Esophagus squamous epithelium (tissue), 5 donors: ENCODE data around the gene CD248. TPM values are rescaled to one million over a fixed set of nuclear protein-coding genes. Genes with fewer than 3 reads are reported as not detected.

Source experiments
- DNase-seq: peaks from one replicate; lab custom pipeline; 2025; lab: John Stamatoyannopoulos, UW
- H3K27ac ChIP-seq, 4 donors: fragments of 200-600 bp; sonication (generic); one replicate each; pipeline ENCODE4 v1.5.1; 2016 to 2019; ENCODE audit warnings: mild to moderate bottlenecking in 1 of 4
- H3K27me3 ChIP-seq, 4 donors: fragments of 200-600 bp; sonication (generic); 1 replicate in 3 of 4; 2 replicates in 1 of 4; pipeline versions ENCODE4 v1.5.1 to v1.6.0; 2017 to 2021; ENCODE audit warnings: antibody characterized with exemption in 1 of 4
- H3K36me3 ChIP-seq, 3 donors: fragments of 200-600 bp; sonication (generic); one replicate each; pipeline ENCODE4 v1.5.1; 2016 to 2019
- H3K4me1 ChIP-seq, 3 donors: fragments of 200-600 bp; sonication (generic); one replicate each; pipeline ENCODE4 v1.5.1; 2017 to 2019
- H3K4me3 ChIP-seq, 4 donors: fragments of 200-600 bp; sonication (generic); 1 replicate in 3 of 4; 2 replicates in 1 of 4; pipeline ENCODE4 v1.5.1; 2016 to 2019; ENCODE audit warnings: mild to moderate bottlenecking in 2 of 4, moderate library complexity in 1 of 4
- H3K9me3 ChIP-seq, 3 donors: fragments of 200-600 bp; sonication (generic); one replicate each; pipeline ENCODE4 v1.5.1; 2016 to 2019
- POLR2A ChIP-seq, 4 donors: fragments of 450-650 bp; IDR thresholded peaks; one replicate each; pipeline ENCODE4 v1.6.1; 2017; ENCODE audit warnings: antibody characterized with exemption in 4 of 4, mild to moderate bottlenecking in 4 of 4, moderate library complexity in 3 of 4
- WGBS, 2 donors: methylation state at CpG; one replicate each; pipeline ENCODE4 v1.1.5; 2018; 5-methylcytosine and 5-hydroxymethylcytosine counted together
- intact Hi-C: fragments of 100-400 bp; cut with DNase I; formaldehyde crosslinking; loops from one replicate; pipeline ENCODE4 v1.15.0; 2022
- total RNA-seq, 4 donors: library from RNA; depleted of rRNA; stranded (reverse); fragments of >200 nt; gene quantifications; one replicate each; pipeline ENCODE4 v1.1.0, GENCODE V29; 2016
- TF ChIP-seq, protein P1 (sequence below), 6 experiments: fragments of 450-650 bp in 4 of 6; fragments of 200-600 bp in 2 of 6; sonication (generic) in 2 of 6; IDR thresholded peaks; one replicate each; pipeline ENCODE4 v1.5.1; 2016 to 2019; ENCODE audit warnings: antibody characterized with exemption in 6 of 6, mild to moderate bottlenecking in 4 of 6, moderate library complexity in 4 of 6
- donor health status: DM: yes; HTN: yes; CAD: no.

Gene CD248
- total RNA-seq, 4 donors from 2014 or later: 1.9 to 13.2 (median 6.1) TPM

- intact Hi-C loops: loop anchor here (10.0 kb wide), 1 partner anchor 59 kb away; no protein-coding TSS in a partner anchor
- peaks cover 11 to 42% (median 18%) of the 10 kb centered on the region in 3 donors for H3K4me1 ChIP-seq
- no peak for TF ChIP-seq POLR2A (IDR thresholded peaks at IDR 0.05)
- TF ChIP-seq, protein P1, sequence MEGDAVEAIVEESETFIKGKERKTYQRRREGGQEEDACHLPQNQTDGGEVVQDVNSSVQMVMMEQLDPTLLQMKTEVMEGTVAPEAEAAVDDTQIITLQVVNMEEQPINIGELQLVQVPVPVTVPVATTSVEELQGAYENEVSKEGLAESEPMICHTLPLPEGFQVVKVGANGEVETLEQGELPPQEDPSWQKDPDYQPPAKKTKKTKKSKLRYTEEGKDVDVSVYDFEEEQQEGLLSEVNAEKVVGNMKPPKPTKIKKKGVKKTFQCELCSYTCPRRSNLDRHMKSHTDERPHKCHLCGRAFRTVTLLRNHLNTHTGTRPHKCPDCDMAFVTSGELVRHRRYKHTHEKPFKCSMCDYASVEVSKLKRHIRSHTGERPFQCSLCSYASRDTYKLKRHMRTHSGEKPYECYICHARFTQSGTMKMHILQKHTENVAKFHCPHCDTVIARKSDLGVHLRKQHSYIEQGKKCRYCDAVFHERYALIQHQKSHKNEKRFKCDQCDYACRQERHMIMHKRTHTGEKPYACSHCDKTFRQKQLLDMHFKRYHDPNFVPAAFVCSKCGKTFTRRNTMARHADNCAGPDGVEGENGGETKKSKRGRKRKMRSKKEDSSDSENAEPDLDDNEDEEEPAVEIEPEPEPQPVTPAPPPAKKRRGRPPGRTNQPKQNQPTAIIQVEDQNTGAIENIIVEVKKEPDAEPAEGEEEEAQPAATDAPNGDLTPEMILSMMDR (IDR thresholded peaks at IDR 0.05): no peak
- WGBS, 2 donors: 17 to 55% methylated on average over 1 to 4 of the region's 14 CpGs
- no peak for DNase-seq
- no peak overlapping the region for H3K27ac ChIP-seq
- H3K4me3 ChIP-seq: no peak overlapping the region
- H3K27me3 ChIP-seq: peaks cover 0 to 3% (median 0%) of the 10 kb centered on the region in 4 donors
- peaks cover 0 to 47% (median 3%) of the 10 kb centered on the region in 3 donors for H3K36me3 ChIP-seq
- H3K9me3 ChIP-seq: no peaks in the 10 kb centered on the region
Observed at GRCh38 chr11:66283461-66284105, 33.3 kb downstream of the CD248 start.

- no peak overlapping the region for H3K4me3 ChIP-seq
- peaks cover 10 to 39% (median 14%) of the 10 kb centered on the region in 3 donors for H3K4me1 ChIP-seq
Observed at GRCh38 chr11:66282468-66283455, 34.1 kb downstream of the CD248 start.

GRCh38 chr11:66281776-66282467, 34.9 kb downstream of the CD248 start:
- Histone ChIP-seq H3K27ac (no peak overlapping the region), H3K36me3 (peaks cover 0 to 41% (median 3%) of the 10 kb centered on the region in 3 donors), H3K9me3 (no peaks in the 10 kb centered on the region), H3K4me3 (no peak overlapping the region), H3K4me1 (peaks cover 8 to 38% (median 11%) of the 10 kb centered on the region in 3 donors), H3K27me3 (peaks cover 0 to 6% (median 0%) of the 10 kb centered on the region in 4 donors)
- WGBS, 2 donors: 41 to 100% methylated on average over 2 to 12 of the region's 20 CpGs
- intact Hi-C loops: loop anchor here (10.0 kb wide), 1 partner anchor 57 kb away; no protein-coding TSS in a partner anchor
- TF ChIP-seq POLR2A (IDR thresholded peaks at IDR 0.05): no peak
- TF ChIP-seq, protein P1 (IDR thresholded peaks at IDR 0.05): no peak
- no peak for DNase-seq

More at GRCh38 chr11:66282468-66283455, 34.1 kb downstream of the CD248 start:
- 42 to 45% methylated on average over 6 to 10 of the region's 35 CpGs for WGBS, 2 donors
- Histone ChIP-seq H3K36me3 (peaks cover 0 to 47% (median 3%) of the 10 kb centered on the region in 3 donors), H3K27ac (no peak overlapping the region), H3K9me3 (no peaks in the 10 kb centered on the region), H3K27me3 (peaks cover 0 to 6% (median 0%) of the 10 kb centered on the region in 4 donors)
- peak; percentile 95 for DNase-seq
- TF ChIP-seq, protein P1 (IDR thresholded peaks at IDR 0.05): peak; percentile 94 to 99 (median 98)
- TF ChIP-seq POLR2A (IDR thresholded peaks at IDR 0.05): no peak
- intact Hi-C loops: loop anchor here (10.0 kb wide), 1 partner anchor 58 kb away; no protein-coding TSS in a partner anchor

DNA sequence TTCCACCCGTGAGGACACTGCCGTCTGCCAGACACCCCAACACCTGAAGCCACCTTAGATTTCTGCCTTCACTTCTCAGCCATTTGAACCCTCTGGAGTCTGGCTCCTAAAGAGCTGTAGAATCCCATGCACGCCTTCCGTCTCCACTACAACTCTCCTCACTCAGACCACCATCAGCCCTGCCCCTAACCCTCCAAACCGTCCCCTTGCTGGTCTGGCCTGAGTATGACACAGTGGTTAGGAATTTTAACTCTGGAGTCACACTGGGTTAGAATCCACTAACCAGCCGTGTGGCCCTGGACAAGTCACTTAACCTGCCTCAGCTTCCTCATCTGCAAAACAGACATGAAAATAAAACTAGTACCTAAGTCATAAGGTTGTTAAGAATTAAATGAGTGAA, 35.8 kb downstream of the CD248 start:
- intact Hi-C loops: loop anchor here (10.0 kb wide), 1 partner anchor 56 kb away; no protein-coding TSS in a partner anchor
- TF ChIP-seq, protein P1 (IDR thresholded peaks at IDR 0.05): no peak
- TF ChIP-seq POLR2A (IDR thresholded peaks at IDR 0.05): no peak
- Histone ChIP-seq H3K27me3 (peaks cover 0 to 6% (median 0%) of the 10 kb centered on the region in 4 donors), H3K27ac (no peak overlapping the region), H3K36me3 (peaks cover 6 to 41% (median 6%) of the 10 kb centered on the region in 3 donors), H3K4me1 (peaks cover 8 to 30% (median 11%) of the 10 kb centered on the region in 3 donors), H3K4me3 (no peak overlapping the region), H3K9me3 (no peaks in the 10 kb centered on the region)
- 79 to 90% methylated on average over 6 of the region's 6 CpGs for WGBS, 2 donors
- no peak for DNase-seq
